Measurements from ENCODE around the gene BCL7C. TPM values are rescaled to one million over a fixed set of nuclear protein-coding genes. Genes with fewer than 3 reads are reported as not detected.

The BCL7C gene
- total RNA-seq, 2 donors from 2014 or later = 19.9 to 34.5 TPM

GRCh38 chr16:30921459-30921747 lies 27.5 kb upstream of the BCL7C start:
- H3K4me1 ChIP-seq = no peaks in the 10 kb centered on the region
- H3K4me3 ChIP-seq = peak overlapping the region; percentile 47
- TF ChIP-seq CTCF (IDR thresholded peaks at IDR 0.05) = no peak
- intact Hi-C loops (cut with DNase I) = loop anchor here (2.0 kb wide), 1 partner anchor 77 kb away; no protein-coding TSS in a partner anchor
- peak overlapping the region; percentile 91 for H3K27ac ChIP-seq
- H3K36me3 ChIP-seq = no peaks in the 10 kb centered on the region
- no peaks in the 10 kb centered on the region for H3K27me3 ChIP-seq
- H3K9ac ChIP-seq (ENCODE audit: low read depth in 2 of 2, low read length in 2 of 2) = peak overlapping the region in 1 of 2 donors; percentile 86
- DNase-seq = no peak
- no peaks in the 10 kb centered on the region for H3K9me3 ChIP-seq

GRCh38 chr16:30920891-30921290 lies 27.0 kb upstream of the BCL7C start:
- H3K4me1 ChIP-seq = no peaks in the 10 kb centered on the region
- DNase-seq = no peak
- H3K9me3 ChIP-seq = no peaks in the 10 kb centered on the region
- H3K9ac ChIP-seq (ENCODE audit: low read depth in 2 of 2, low read length in 2 of 2) = no peak overlapping the region
- intact Hi-C loops (cut with DNase I) = loop anchor here (2.0 kb wide), 1 partner anchor 76 kb away; no protein-coding TSS in a partner anchor
- H3K4me3 ChIP-seq = no peak overlapping the region
- H3K36me3 ChIP-seq = no peaks in the 10 kb centered on the region
- H3K27ac ChIP-seq = no peak overlapping the region
- no peaks in the 10 kb centered on the region for H3K27me3 ChIP-seq
- TF ChIP-seq CTCF (IDR thresholded peaks at IDR 0.05) = no peak

- H3K4me1 ChIP-seq = no peaks in the 10 kb centered on the region
- no peak for TF ChIP-seq CTCF (IDR thresholded peaks at IDR 0.05)
- H3K9ac ChIP-seq (ENCODE audit: low read depth in 2 of 2, low read length in 2 of 2) = no peak overlapping the region
- H3K27ac ChIP-seq = no peak overlapping the region
- no peaks in the 10 kb centered on the region for H3K9me3 ChIP-seq
- intact Hi-C loops (cut with DNase I) = no loop called here
- no peaks in the 10 kb centered on the region for H3K27me3 ChIP-seq
- H3K36me3 ChIP-seq = no peaks in the 10 kb centered on the region
- DNase-seq = no peak
- H3K4me3 ChIP-seq = no peak overlapping the region
Measured at GRCh38 chr16:30918614-30919013, 24.7 kb upstream of the BCL7C start.

- H3K27me3 ChIP-seq = no peaks in the 10 kb centered on the region
- H3K9me3 ChIP-seq = no peaks in the 10 kb centered on the region
- no peak overlapping the region for H3K9ac ChIP-seq (ENCODE audit: low read depth in 2 of 2, low read length in 2 of 2)
- H3K4me3 ChIP-seq = no peak overlapping the region
- TF ChIP-seq CTCF (IDR thresholded peaks at IDR 0.05) = no peak
- no peak for DNase-seq
- no peaks in the 10 kb centered on the region for H3K36me3 ChIP-seq
- no peaks in the 10 kb centered on the region for H3K4me1 ChIP-seq
- intact Hi-C loops (cut with DNase I) = no loop called here
- no peak overlapping the region for H3K27ac ChIP-seq
Measured at GRCh38 chr16:30914830-30915229, 21.0 kb upstream of the BCL7C start.

- Histone ChIP-seq H3K4me1 (no peaks in the 10 kb centered on the region), H3K9ac (ENCODE audit: low read depth in 2 of 2, low read length in 2 of 2) (no peak overlapping the region), H3K4me3 (no peak overlapping the region), H3K36me3 (no peaks in the 10 kb centered on the region), H3K27me3 (no peaks in the 10 kb centered on the region), H3K27ac (no peak overlapping the region), H3K9me3 (no peaks in the 10 kb centered on the region)
- intact Hi-C loops (cut with DNase I) = no loop called here
- DNase-seq = no peak
- TF ChIP-seq CTCF (IDR thresholded peaks at IDR 0.05) = no peak
Measured at GRCh38 chr16:30912794-30913412, 19.0 kb upstream of the BCL7C start.

Data from colonic mucosa (tissue), 4 donors.